GM06990 (cell line): Measurements from ENCODE around the gene IL5RA.
A peak's percentile ranks its signal among the peaks of the same experiment; 100 is the strongest.

Experiments used
- DNase-seq: peaks from one replicate; pipeline ENCODE4 v3.0.0-alpha.2; 2011; ENCODE audit not compliant: insufficient read length; ENCODE audit errors: extremely low read depth
- H3K27me3 ChIP-seq: replicated peaks from 2 replicates; pipeline ENCODE4 v1.6.0; 2011; ENCODE audit warnings: low read length; ENCODE audit not compliant: control insufficient read depth, insufficient read depth
- H3K36me3 ChIP-seq: 2 replicates; pipeline ENCODE4 v1.5.1; 2011; ENCODE audit warnings: low read length; ENCODE audit not compliant: control insufficient read depth, insufficient read depth
- H3K4me3 ChIP-seq: replicated peaks from 2 replicates; pipeline ENCODE4 v1.5.1; 2011; ENCODE audit warnings: low read depth, mild to moderate bottlenecking, control low read depth, low read length
- CTCF ChIP-seq: IDR thresholded peaks from 2 replicates; pipeline ENCODE4 v1.5.1; 2011; ENCODE audit warnings: low read length, control low read depth, mild to moderate bottlenecking, inconsistent platforms; ENCODE audit not compliant: insufficient read depth, poor library complexity, severe bottlenecking

The IL5RA gene

DNA sequence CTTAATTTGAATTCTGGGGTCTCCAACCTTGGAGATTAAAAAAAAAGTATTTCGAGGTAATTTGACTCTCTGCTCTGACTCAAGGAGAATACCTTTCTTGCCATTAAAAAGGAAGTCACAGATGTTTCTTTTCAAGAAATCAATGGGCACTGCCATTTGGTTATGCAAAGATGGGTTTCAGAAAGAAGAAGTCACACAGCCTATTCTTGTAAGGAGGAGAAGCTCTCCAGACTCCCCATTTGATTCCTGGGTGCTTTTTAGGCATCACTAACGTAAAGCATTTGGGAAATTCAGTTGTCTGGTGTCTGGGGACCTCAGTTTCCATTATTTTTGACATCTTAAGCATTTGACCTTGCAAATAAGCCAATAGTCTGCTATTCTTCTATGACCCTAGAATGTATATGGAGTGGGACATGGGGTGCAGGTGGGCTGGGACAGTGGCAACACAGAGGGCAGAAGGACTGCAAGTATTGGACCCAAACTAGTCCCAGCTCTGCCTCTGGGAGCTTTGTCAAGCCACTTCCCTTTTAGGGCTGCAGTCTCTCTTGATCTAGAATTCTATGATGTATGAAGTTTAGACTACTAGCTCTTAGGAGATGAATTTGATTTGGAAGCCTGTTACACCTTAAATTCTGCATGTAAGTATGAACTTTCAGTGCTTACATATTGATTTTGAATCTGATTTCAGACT is 27.8 kb downstream of the IL5RA start:
- Histone ChIP-seq H3K4me3 (no peak overlapping the region), H3K27me3 (no peaks in the 10 kb centered on the region), H3K36me3 (no peaks in the 10 kb centered on the region)
- no peak for TF ChIP-seq CTCF
- DNase-seq = peak; percentile 62

GRCh38 chr3:3081381-3082233 is 28.6 kb downstream of the IL5RA start:
- no peaks in the 10 kb centered on the region for H3K36me3 ChIP-seq
- TF ChIP-seq CTCF = no peak
- no peaks in the 10 kb centered on the region for H3K27me3 ChIP-seq
- no peak overlapping the region for H3K4me3 ChIP-seq
- no peak for DNase-seq

GRCh38 chr3:3080309-3080708 is 29.9 kb downstream of the IL5RA start:
- Histone ChIP-seq H3K36me3 (no peaks in the 10 kb centered on the region), H3K27me3 (no peaks in the 10 kb centered on the region), H3K4me3 (no peak overlapping the region)
- TF ChIP-seq CTCF = no peak
- DNase-seq = no peak

DNA sequence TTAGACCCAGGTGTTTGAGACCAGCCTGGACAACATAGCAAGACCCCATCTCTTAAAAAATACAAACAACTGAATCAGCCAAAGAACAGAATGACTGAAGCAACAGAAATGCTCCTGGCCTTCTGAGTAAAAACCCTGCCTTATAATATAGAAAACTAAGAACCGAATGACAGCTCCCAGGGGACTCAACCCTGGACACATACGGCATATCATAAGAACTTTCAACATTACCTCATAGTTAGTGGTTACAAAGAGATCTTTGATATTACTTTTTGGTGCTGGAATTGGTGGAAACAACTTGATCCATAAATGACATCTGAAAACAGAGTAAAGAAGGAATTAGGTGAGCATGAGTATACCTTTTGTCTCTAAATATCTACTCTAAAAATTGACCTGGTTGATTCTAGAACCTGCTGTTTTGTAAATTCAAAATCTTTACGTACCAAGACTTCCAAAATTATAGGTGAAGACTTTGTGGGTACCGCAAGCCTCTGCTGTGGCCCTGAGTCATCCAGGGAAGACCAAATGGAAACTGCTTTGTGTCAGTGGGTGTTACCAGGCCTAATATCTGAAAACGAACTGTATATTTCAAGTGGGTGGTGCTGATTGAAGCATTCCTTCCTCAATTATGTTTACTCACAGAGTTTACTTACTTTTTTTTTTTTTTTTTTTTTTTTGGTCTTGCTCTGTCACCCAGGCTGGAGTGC is 35.5 kb downstream of the IL5RA start:
- H3K4me3 ChIP-seq = no peak overlapping the region
- H3K27me3 ChIP-seq = no peaks in the 10 kb centered on the region
- DNase-seq = peak; percentile 49
- H3K36me3 ChIP-seq = no peaks in the 10 kb centered on the region
- no peak for TF ChIP-seq CTCF

GRCh38 chr3:3071136-3071535 is 39.0 kb downstream of the IL5RA start:
- no peak for DNase-seq
- H3K4me3 ChIP-seq = no peak overlapping the region
- H3K36me3 ChIP-seq = no peaks in the 10 kb centered on the region
- no peaks in the 10 kb centered on the region for H3K27me3 ChIP-seq
- TF ChIP-seq CTCF = no peak
